OCI-LY7 (cell line): ENCODE results near the gene KIF22. TPM values are rescaled to one million over a fixed set of nuclear protein-coding genes. Genes with fewer than 3 reads are reported as not detected.

Experiments used
- BruUV-seq: library from RNA; stranded (reverse); fragments of 400-500 nt; replicated peaks from 2 replicates; lab custom pipeline; 2021; lab: Mats Ljungman, UMichigan
- CTCF ChIA-PET: fragments of 300-600 bp; sonication (Branson Sonifier 250); formaldehyde crosslinking; loops from one replicate; lab custom pipeline; 2022; ENCODE audit warnings: antibody characterized with exemption; ENCODE audit not compliant: unreplicated experiment; lab: Charles Lee
- POLR2A ChIA-PET: fragments of 300-600 bp; sonication (Branson Sonifier 250); formaldehyde crosslinking; loops from one replicate; lab custom pipeline; 2022; ENCODE audit warnings: antibody characterized with exemption; lab: Charles Lee
- DNase-seq: peaks from one replicate; pipeline ENCODE4 v3.0.0-alpha.2; 2015; ENCODE audit warnings: low spot score
- H2AFZ ChIP-seq: fragments of 200-600 bp; sonication (generic), shearing (Covaris generic); 2 replicates; pipeline ENCODE4 v1.6.1; 2014; ENCODE audit warnings: mild to moderate bottlenecking, antibody characterized with exemption, low read length, moderate library complexity
- H3K27ac ChIP-seq: fragments of 200-600 bp; sonication (generic); 2 replicates; pipeline ENCODE4 v1.5.1; 2014; ENCODE audit warnings: mixed run types, low read depth, mild to moderate bottlenecking, moderate library complexity, low read length, inconsistent platforms; ENCODE audit not compliant: poor library complexity, severe bottlenecking
- H3K36me3 ChIP-seq: fragments of 200-600 bp; sonication (generic); 2 replicates; pipeline ENCODE4 v1.6.1; 2014; ENCODE audit warnings: mild to moderate bottlenecking, antibody characterized with exemption, low read length, moderate library complexity, mixed read lengths; ENCODE audit not compliant: insufficient read depth
- H3K4me1 ChIP-seq: fragments of 200-600 bp; sonication (generic); 2 replicates; pipeline ENCODE4 v1.5.1; 2014; ENCODE audit warnings: mild to moderate bottlenecking, low read length; ENCODE audit not compliant: insufficient read depth, poor library complexity, severe bottlenecking
- H3K4me2 ChIP-seq: fragments of 200-600 bp; sonication (generic); 2 replicates; pipeline ENCODE4 v1.6.1; 2014; ENCODE audit warnings: mild to moderate bottlenecking, low read length
- H3K4me3 ChIP-seq: fragments of 200-600 bp; sonication (generic); 2 replicates; pipeline ENCODE4 v1.5.1; 2014; ENCODE audit warnings: mild to moderate bottlenecking, low read depth, low read length; ENCODE audit not compliant: poor library complexity, severe bottlenecking
- H3K79me2 ChIP-seq: fragments of 200-600 bp; sonication (generic); 2 replicates; pipeline ENCODE4 v1.6.1; 2016; ENCODE audit warnings: low read depth, mild to moderate bottlenecking, low read length, moderate library complexity, mixed read lengths; ENCODE audit not compliant: insufficient read depth
- H3K9me2 ChIP-seq: fragments of 200-600 bp; sonication (generic); 2 replicates; pipeline ENCODE4 v1.6.1; 2016; ENCODE audit warnings: mild to moderate bottlenecking, low read length, mixed read lengths; ENCODE audit not compliant: insufficient read depth
- H3K9me3 ChIP-seq: fragments of 200-600 bp; sonication (generic); 2 replicates; pipeline ENCODE4 v1.6.1; 2014; ENCODE audit warnings: mild to moderate bottlenecking, mixed run types, low read length, mixed read lengths
- H4K20me1 ChIP-seq: fragments of 200-600 bp; sonication (generic); 2 replicates; pipeline ENCODE4 v1.6.1; 2014; ENCODE audit warnings: mild to moderate bottlenecking, antibody characterized with exemption, low read length, moderate library complexity, mixed read lengths; ENCODE audit not compliant: insufficient read depth
- CTCF ChIP-seq: fragments of 200-600 bp; sonication (generic); conservative IDR thresholded peaks from 2 replicates; pipeline ENCODE4 v1.5.1; 2014; ENCODE audit warnings: mild to moderate bottlenecking, antibody characterized with exemption, low read length, moderate library complexity, mixed read lengths
- EZH2phosphoT487 ChIP-seq: fragments of 200-600 bp; sonication (generic); IDR thresholded peaks from 2 replicates; pipeline ENCODE4 v1.6.1; 2018; ENCODE audit warnings: low read depth, borderline replicate concordance, mild to moderate bottlenecking, mixed run types, antibody characterized with exemption, low read length, moderate library complexity, mixed read lengths
- intact Hi-C: fragments of 100-400 bp; cut with micrococcal nuclease; formaldehyde crosslinking; loops from one replicate; pipeline ENCODE4 v1.10.0; 2022; ENCODE audit not compliant: unreplicated experiment
- total RNA-seq, 2 experiments: library from RNA; depleted of rRNA in 1 of 2; stranded (reverse); fragments of >200 nt in 1 of 2; shearing (Covaris generic) in 1 of 2; gene quantifications; 2 replicates each; pipeline ENCODE4 v1.2.3, GENCODE V29; 2014 to 2022

The KIF22 gene
- total RNA-seq, 2 experiments from 2014 or later: 232 to 339 TPM

GRCh38 chr16:29815793-29816693, 25.5 kb downstream of the KIF22 start, which contains the start of gene PAGR1:
Gene PAGR1 (plus strand): TSS chr16:29816152. CDS start chr16:29816526, 374 bp downstream.
- peaks cover 37% of the 10 kb centered on the region for H3K36me3 ChIP-seq
- H2AFZ ChIP-seq: peak within 1 kb of the TSS; percentile 52
- peaks cover 56% of the 10 kb centered on the region for H3K4me1 ChIP-seq
- POLR2A ChIA-PET: interaction anchor here (0.6 to 1.1 kb wide), 5 partner anchors 12 to 145 kb away, joined by 3 to 5 read pairs (median 3); no protein-coding TSS in a partner anchor
- intact Hi-C loops: loop anchor here (1.0 to 5.0 kb wide), 2 partner anchors 26 to 156 kb away; partner anchors contain the start of genes KIF22 and TAOK2
- CTCF ChIA-PET: interaction anchor here (0.5 to 1.0 kb wide), 4 partner anchors 12 to 264 kb away, joined by 3 to 4 read pairs (median 4); partner anchors contain the start of gene KIF22
- no peaks in the 10 kb centered on the region for H3K9me2 ChIP-seq
- H3K4me2 ChIP-seq: peak within 1 kb of the TSS; percentile 88
- BruUV-seq: TSS peak; percentile 73
- H3K9me3 ChIP-seq: no peaks in the 10 kb centered on the region
- H3K79me2 ChIP-seq: peaks cover 21% of the 10 kb centered on the region; the same call in 1 of the 2 replicates
- H3K27ac ChIP-seq: peak within 1 kb of the TSS; percentile 72
- DNase-seq: peak; percentile 100
- H3K4me3 ChIP-seq: peak within 1 kb of the TSS; percentile 89
- 0 out of 2 replicates have a peak, but pooled peaks cover 4% of the 10 kb centered on the region for H4K20me1 ChIP-seq
- TF ChIP-seq EZH2phosphoT487 (no peak), CTCF (peak; percentile 87)

DNA sequence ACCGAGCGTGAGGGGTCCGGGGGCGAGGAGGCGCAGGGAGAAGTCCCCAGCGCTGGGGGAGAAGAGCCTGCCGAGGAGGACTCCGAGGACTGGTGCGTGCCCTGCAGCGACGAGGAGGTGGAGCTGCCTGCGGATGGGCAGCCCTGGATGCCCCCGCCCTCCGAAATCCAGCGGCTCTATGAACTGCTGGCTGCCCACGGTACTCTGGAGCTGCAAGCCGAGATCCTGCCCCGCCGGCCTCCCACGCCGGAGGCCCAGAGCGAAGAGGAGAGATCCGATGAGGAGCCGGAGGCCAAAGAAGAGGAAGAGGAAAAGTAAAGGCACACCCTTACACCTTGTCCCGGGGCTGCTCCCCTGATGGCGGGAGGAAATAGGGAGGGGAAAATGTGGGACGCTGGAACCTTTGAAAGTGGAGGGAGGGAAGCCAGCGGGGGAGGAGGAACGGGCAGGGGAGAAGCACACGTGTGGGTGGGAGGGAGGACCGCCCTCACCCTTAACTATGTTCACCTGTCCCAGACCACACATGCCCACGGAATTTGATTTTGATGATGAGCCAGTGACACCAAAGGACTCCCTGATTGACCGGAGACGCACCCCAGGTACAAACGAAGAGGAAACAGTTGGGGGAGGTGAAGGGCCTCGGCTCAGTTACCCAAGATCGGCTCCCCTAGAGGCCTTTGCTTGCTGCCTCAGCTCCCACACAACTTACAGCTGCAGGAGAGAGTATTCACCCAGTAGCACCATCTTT, 26.3 kb downstream of the KIF22 start:
- H3K4me2 ChIP-seq: peak overlapping the region; percentile 88
- no TSS peak for BruUV-seq
- 0 out of 2 replicates have a peak, but pooled peaks cover 4% of the 10 kb centered on the region for H4K20me1 ChIP-seq
- peak; percentile 80 for DNase-seq
- peak overlapping the region; percentile 89 for H3K4me3 ChIP-seq
- H3K9me3 ChIP-seq: no peaks in the 10 kb centered on the region
- peak overlapping the region; percentile 46; the same call in 1 of the 2 replicates for H2AFZ ChIP-seq
- ChIA-PET CTCF (interaction anchor here (0.6 kb wide), 1 partner anchor 312 kb away, joined by 3 read pairs; no protein-coding TSS in a partner anchor), POLR2A (interaction anchor here (0.5 to 0.7 kb wide), 3 partner anchors 21 to 125 kb away, joined by 3 to 5 read pairs (median 3); no protein-coding TSS in a partner anchor)
- TF ChIP-seq EZH2phosphoT487 (no peak), CTCF (peak; percentile 40; the same call in 1 of the 2 replicates)
- H3K79me2 ChIP-seq: peaks cover 21% of the 10 kb centered on the region; the same call in 1 of the 2 replicates
- peaks cover 38% of the 10 kb centered on the region for H3K36me3 ChIP-seq
- peaks cover 56% of the 10 kb centered on the region for H3K4me1 ChIP-seq
- intact Hi-C loops: loop anchor here (1.0 to 5.0 kb wide), 2 partner anchors 27 to 155 kb away; partner anchors contain the start of genes KIF22 and TAOK2
- H3K27ac ChIP-seq: peak overlapping the region; percentile 72
- no peaks in the 10 kb centered on the region for H3K9me2 ChIP-seq
